Endometrial microvascular endothelial cells (primary cell): Measurements from ENCODE around the gene TPRX2. TPM values are rescaled to one million over a fixed set of nuclear protein-coding genes. Genes with fewer than 3 reads are reported as not detected.
"Not testable (repeated sequence)": the region's sequence is repeated elsewhere in the genome, so short reads cannot be mapped to it uniquely, and the experiment has no call there.

Source experiments
- in situ Hi-C: cut with HindIII; loops from 2 replicates; pipeline ENCODE4 v1.10.0; 2017; ENCODE audit warnings: low sequenced_read_pairs, low pct_unique_long_range_greater_than_20kb; ENCODE audit errors: inconsistent ontology term
- total RNA-seq: library from RNA; depleted of rRNA; stranded (reverse); fragments of >200 nt; gene quantifications from one replicate; pipeline ENCODE4 v1.2.3, GENCODE V29; 2015; ENCODE audit errors: inconsistent ontology term

The TPRX2 gene
- total RNA-seq, 1 donor from 2014 or later, result not detected

DNA sequence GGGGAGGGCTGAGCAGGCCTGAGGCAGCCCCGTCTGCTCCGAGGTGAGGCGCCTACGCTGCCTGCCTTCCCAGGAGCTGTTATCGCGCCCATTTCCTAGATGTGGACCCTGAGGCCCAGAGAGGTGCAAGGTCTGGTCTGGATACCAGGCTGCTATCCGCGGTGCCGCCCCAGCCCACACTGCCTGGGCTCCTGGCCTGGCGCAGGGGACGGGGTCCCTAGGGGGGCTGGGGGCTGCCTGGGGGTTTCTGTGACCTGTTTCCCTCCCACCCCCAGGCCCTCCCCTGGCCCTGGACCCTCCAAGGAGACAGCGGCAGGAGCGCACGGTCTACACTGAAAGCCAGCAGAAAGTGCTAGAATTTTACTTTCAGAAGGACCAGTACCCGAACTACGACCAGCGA is 803 bp downstream of the TPRX2 start:
- in situ Hi-C loops, result not testable (repeated sequence)

DNA sequence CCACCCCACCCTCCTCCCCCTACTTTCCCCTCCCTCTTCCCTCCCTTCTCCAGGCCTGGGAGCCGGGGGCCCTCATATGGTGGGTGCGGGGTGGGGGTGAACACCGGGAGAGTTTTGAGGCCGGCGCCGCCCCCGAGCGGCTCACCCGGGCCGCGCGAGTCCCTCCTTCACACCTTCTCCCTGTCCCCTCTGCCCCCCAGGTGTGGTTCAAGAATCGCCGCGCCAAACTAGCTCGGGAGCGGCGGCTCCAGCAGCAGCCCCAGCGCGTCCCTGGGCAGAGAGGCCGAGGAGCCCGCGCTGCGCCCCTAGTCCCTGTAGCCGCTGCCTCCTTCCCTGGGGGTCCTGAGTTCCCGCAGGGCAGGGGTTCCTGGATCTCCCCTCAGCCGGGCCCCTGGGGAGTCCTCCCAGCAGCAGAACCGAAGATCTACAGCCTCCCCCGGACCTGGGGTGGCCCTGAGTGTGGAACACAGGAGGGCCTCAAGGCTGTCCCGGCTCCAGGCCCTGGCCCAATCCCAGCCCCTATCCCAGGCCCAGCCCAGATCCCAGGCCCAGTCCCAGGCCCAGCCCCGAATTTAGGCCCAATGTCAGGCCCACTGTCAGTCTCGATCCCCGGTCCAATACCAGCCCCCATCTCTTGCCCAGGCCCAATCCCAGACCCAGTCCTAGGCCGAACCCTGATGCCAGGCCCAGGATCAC is 1.7 kb downstream of the TPRX2 start:
- in situ Hi-C loops, result no loop called here

DNA sequence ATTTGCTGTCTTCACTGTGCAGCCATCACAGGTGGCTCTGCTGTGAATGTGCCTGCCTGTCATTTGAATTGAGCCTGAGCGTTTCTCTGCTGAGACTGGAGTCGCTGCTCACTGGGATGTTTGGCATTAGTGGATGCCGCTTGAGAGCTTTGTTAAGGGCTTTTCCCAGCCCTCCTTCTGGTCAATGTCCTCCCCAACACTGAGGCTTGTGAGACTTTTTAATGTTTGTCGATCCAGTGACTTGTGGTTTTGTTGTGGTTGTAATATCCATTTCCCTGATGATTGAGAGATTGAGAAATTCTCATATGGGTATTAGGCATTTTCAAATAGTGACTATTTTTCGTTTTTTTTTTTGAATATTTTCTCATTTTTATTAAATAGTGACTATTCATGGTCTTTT is 2.6 kb downstream of the TPRX2 start:
- in situ Hi-C loops, result no loop called here

DNA sequence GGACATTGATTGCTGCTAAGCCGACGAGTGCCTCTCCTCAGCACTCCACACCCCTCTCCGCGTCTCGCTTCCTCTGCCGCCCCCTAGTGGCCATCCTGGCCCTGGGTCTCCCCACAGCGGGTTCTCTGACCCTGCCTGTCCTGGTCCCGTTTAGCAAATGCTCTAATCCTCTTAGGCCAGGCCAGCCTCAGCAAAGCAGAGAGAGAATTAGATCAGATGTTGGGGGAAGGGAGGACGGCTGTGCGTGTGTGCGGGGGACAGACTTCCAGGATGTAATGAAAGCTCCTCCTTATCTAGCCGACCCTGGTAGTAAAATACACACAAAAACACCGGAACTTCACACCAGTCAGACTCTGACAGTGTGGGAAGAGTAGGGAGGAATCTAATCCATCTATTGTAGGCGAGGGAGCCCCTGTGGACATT is 4.5 kb downstream of the TPRX2 start:
- in situ Hi-C loops, result no loop called here

DNA sequence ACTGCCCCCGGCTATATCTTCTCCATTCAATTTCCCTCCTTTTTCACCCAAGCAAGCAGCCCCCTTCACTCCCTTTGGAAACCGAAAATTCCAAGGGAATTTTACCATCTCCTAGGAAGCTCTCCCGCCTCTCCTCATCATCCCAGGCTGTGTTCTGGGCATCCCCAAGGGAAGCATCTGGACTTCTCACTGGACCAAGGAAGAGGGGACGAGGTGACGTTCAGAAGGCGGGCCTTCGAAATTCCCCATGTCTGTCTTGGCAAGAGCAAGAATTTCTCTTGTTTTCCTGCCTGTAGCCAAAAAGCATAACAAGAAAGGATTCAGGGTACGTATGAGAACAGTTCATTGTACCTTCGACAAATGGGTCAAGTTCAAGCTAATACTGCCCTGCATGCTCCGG is 6.1 kb downstream of the TPRX2 start:
- in situ Hi-C loops, result no loop called here

DNA sequence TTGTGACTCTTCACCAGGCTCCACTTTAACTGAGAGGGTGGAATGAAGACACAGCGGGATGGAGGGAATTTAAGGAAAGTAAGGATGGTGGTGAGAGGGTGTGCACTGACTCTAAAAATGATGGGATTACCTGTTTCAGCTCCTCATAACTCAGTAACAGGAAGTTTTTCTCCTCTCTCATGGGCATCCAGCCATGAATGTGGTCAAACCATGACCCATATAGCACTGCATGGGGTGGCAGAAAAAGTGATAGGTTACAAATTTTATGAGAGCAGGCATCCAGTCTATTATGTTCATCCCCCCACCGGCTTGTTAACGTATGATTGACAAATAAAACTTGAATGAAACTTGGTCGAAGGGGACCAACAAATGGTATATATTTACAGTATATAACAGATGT is 19.9 kb downstream of the TPRX2 start:
- in situ Hi-C loops, result no loop called here

DNA sequence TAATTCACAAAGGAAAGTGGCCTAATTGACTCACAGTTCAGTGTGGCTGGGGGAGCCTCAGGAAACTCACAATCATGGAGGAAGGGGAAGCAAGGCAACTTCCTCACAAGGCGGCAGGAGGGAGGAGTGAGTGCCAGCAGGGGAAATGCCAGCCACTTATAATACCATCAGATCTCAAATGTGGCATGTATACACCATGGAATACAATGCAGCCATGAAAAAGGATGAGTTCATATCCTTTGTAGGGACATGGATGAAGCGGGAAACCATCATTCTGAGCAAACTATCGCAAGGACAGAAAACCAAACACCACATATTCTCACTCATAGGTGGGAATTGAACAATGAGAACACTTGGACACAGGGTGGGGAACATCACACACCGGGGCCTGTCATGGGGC is 20.4 kb downstream of the TPRX2 start:
- in situ Hi-C loops, result not testable (repeated sequence)

DNA sequence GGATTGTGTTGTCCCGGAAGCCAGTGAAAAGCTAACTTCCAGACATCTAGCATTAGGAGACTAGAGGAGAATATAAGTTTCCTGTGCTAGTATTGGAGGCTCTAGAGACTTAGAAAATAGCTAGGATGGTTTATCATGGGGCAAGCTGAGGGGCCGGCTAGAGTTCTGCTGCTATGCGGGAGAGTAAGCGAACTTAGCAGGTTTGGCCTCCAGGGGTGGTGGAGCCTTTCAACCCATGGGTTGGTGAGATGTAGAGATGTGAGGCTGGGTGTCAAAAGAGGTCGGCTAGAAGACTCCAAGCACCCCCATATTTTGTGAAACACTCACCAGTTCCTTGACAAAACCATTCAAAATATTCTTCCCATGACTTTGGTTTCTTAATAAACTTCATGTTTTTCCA is 22.7 kb downstream of the TPRX2 start:
- in situ Hi-C loops, result no loop called here

DNA sequence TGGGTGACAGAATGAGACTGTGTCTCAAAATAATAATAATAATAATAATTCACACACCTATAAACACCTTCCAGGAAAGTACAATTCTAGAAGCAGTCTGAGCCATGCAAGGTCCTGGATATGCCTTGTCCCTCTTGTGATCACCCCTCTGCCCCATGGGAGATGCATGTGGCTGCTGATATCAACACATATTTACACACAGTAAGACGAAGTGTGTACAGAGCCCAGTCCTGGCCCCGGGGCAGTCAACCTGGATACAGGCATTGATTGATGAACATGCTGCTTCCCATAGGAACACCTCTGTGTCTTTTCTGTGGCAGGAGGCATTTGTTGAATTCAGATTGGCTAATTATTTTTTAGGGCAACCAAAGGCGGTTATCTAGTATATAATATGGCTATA is 23.9 kb downstream of the TPRX2 start:
- in situ Hi-C loops, result no loop called here

DNA sequence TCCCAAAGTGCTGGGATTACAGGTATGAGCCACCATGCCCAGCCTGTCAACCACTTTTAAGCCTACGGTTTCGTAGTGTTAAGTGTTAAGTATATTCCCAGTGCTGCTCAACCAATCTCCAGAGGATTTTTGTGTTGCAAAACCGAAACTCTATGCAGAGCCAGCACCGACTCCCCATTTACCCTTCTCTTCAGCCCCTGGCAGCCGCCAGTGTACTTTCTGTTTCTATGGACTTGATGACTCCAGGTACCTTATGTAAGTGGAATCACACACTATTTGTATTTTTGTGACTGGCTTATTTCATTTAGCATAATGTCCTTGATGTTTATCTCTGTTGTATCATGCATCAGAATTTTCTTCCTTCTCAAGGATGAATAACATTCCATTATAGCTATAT is 26.0 kb downstream of the TPRX2 start:
- in situ Hi-C loops, result no loop called here

DNA sequence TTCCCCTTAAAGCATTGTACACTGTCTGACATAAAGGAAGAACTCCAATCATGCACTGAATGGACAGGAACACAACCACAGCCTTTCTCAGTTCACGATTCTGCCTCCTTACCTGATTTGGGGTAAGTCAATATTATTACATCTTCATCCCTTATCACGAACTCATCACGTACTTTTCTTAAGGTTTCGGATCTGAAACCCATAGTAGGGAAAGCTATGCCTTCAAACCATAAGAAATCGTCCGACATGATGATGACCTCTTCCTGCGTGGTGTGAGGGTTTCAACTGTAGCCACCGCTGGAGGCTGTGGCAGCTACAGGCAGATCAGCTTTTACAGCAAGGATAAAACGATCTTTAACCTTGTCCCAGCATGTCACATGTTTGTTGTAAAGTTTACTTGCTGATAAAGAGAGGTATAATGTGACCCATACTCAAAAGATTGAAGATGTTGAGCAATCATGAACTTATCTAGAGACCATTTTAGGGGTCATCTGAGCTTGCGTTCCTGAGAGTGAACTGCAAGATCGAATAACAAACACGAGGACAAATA is 27.1 kb downstream of the TPRX2 start, which contains the start of gene SULT2A1:
Gene SULT2A1, minus strand, starts transcription at position 306 of the 550 bp plus-strand sequence. Its CDS starts 58 bp downstream, at position 248.
- in situ Hi-C loops, result no loop called here

DNA sequence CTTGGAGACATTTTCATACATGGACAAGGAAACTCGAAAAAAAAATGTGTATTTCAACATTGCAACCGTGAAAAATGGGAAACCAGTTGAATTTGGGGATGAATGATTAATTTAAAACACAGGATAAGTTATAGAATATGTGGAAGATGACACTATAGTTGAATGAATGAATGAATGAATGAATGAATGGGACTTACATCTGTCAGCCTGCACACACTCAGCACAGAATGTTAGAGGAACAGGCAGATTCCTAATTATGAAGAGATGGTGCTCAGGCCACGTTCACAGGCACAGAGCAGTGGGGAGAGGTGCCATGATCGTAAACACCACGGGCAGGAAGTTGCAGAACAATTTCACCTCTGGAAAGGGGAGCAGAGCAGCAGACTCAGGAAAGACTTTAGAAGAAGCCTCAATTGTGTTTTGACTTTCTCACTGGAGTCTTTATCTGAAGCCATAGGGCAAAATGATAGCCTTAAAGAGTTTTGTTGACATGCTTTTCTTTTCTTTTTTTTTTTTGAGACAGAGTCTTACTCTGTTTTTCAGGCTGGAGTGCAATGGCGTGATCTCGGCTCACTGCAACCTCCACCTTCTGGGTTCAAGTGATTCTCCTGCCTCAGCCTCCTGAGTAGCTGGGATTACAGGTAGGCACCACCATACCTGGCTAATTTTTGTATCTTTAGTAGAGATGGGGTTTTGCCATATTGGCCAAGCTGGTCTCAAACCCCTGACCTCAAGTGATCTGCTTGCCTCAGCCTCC is 32.0 kb downstream of the TPRX2 start:
- in situ Hi-C loops, result no loop called here

DNA sequence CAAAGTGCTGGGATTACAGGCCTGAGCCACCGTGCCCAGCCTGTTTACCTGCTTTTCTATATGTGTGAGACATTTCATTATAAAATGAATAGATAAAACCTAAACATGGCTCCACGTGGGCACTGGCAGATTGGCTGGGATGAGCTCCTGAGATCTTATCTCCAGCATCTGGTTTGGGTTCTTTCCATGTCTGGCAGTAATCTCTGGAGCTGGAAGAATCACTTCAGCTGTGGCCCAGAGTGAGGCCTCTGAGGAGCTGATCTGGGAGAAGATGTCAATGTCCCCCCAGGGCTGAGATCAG is 32.5 kb downstream of the TPRX2 start:
- in situ Hi-C loops, result no loop called here

DNA sequence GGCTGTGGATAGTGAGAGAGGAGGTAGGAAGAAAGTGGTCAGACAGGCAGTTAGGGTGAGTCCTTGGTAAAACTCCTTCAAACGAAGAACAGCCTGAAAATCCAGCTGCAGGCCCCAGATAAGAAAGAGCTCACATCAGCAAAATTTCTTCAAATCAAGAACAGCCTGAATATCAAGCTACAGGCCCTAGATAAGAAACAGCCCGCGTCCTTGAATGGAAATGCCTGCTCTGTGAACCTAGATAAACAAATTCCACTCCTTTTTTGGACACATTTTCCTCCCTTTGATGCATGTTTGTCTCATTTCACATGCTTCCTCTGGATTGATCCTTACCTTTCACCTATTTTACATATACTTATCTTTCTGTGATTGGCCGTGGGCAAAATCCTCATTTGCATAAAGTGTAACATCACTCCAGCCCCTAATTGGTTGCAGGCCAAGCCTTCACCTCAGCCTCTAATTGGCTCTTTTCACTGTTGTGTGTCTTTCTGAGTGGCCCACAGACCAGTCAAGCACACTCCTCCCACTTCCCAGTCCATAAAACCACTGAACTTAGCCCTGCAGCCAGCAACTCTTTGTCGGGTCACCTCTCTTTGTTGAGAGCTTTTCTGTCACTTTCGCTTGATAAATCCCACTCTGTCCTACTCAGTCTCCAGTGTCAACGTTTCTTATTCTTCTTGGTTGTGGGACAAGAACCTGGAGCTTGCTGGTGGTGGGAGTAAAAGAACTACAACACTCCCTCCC is 33.1 kb downstream of the TPRX2 start:
- in situ Hi-C loops, result no loop called here

DNA sequence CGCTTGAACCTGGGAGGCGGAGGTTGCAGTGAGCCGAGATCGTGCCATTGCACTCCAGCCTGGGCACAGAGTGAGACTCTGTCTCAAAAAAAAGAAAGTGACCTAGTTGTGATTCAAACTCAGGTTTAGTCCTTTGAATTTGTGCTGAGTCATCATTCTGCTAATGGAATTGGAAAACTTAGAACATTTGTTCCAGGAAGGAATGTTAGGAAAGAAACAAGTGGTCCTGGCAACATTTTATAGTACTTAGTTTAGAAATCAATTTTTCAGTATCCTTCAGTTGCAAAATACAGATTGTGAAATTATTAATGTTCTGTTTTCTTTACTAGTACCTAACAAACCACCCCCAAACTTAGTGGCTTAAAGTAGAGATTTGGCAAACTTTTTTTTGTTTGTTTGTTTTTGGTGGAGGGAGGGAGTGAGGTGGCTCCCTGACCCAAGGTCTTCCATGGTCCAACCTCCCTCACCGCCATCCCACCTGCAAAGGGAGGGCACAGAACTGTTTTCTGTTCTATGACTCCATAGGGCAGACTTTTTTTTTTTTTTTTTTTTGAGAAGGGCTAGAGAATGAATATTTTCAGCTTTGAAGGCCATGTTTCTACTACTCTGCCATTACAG is 36.2 kb downstream of the TPRX2 start:
- in situ Hi-C loops, result no loop called here

DNA sequence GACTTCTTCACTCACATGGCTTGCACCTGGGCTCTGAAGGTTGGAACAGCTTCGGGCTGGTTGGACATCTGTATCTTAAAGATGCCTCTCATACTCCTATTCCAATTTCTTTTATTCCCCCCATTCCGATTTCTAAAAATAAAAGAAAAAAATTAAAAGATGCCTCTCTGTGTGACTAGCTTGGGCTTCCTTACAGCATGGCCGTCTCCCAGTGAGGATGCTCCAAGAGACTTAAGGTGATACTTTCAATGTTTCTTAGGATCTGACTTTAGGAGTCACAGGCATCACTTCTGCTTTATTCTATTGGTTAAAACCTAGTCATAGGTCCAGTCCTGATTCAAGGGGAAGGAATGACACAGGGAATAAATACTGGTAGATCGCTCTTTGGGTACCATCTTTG is 37.0 kb downstream of the TPRX2 start:
- in situ Hi-C loops, result no loop called here

DNA sequence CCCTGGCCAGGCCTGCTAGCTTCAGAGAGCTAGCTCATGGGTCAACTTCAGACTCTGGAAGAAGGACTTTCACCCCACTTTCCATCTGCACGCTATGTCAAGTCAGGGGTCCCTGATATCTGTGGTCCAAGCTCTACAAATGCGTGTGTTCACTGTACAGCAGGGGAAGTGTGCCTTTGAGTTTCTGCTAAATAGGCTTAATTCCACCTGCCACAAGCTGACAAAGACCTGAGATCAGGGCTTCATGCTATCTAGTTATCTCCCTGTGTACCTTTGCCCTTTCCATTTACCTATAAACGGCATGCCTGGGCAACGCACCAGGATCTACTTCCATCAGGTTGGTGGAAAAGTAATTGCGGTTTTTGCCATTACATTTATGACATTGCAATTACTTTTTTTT is 37.7 kb downstream of the TPRX2 start:
- in situ Hi-C loops, result no loop called here

DNA sequence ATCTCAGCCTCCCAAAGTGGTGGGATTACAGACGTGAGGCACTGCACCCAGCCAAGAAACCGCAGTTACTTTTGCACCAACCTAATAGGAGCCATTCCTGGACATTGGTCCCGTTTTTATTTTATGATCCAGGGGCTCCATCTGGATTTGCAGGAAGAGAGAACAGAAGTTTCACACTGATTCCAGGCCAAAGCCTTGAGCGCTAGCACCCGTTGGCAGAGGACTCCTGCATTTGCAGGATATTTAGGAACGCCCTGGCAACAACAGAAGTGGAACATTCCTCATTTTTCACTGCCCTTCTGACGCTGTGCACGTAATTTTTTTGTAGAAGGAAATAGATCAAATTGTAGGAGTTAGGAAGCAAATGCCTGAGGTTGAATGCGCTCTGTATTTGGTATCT is 38.8 kb downstream of the TPRX2 start:
- in situ Hi-C loops, result no loop called here

DNA sequence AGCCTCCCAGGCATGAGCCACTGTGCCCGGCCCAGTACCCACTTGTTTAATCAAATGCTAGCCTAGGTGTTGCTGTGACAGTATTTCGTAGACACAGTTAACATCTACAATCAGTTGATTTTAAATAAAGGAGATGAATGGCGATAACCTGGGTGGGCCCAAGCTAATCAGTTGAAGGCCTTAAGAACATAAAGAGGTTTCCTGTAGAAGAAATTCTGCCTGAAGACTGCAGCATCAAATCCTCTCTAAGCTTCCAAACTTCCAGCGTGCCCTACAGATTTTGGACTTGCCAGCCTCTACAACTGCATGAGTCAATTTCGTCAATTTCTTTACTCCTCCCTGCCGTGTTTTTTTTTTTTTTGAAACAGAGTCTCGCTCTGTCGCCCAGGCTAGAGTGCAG is 40.3 kb downstream of the TPRX2 start:
- in situ Hi-C loops, result no loop called here
